ENCODE measurements around the gene NRIP2.

- TF ChIP-seq CTCF (IDR thresholded peaks at IDR 0.05; ENCODE audit: low read depth, low read length): no peak
- no peak for TF ChIP-seq MYC (IDR thresholded peaks at IDR 0.05; ENCODE audit: low read depth, low read length)
- TF ChIP-seq POLR2A (IDR thresholded peaks at IDR 0.05; ENCODE audit: extremely low read depth, insufficient read length): no peak
These were observed 6.3 kb upstream of the NRIP2 start for GRCh38 chr12:2841056-2841650.

All from NB4 (cell line).